Vagina (tissue), 2 donors: ENCODE data around the gene SFMBT2. TPM values are rescaled to one million over a fixed set of nuclear protein-coding genes. Genes with fewer than 3 reads are reported as not detected.

Experiments
- DNase-seq, 2 donors: peaks; one replicate each; pipeline ENCODE4 v3.0.0-alpha.2; 2017; ENCODE audit errors: extremely low spot score in 2 of 2
- H3K27ac ChIP-seq: fragments of 200-600 bp; sonication (generic); one replicate; pipeline ENCODE4 v1.5.1; 2019
- H3K27me3 ChIP-seq: fragments of 200-600 bp; sonication (generic); one replicate; pipeline ENCODE4 v1.5.1; 2019
- H3K36me3 ChIP-seq, 2 donors: fragments of 200-600 bp; sonication (generic); one replicate each; pipeline ENCODE4 v1.5.1; 2017 to 2019
- H3K4me1 ChIP-seq: fragments of 200-600 bp; sonication (generic); one replicate; pipeline ENCODE4 v1.5.1; 2019
- H3K4me3 ChIP-seq, 2 donors: fragments of 200-600 bp; sonication (generic); 1 replicate in 1 of 2; 2 replicates in 1 of 2; pipeline ENCODE4 v1.5.1; 2016 to 2019
- H3K9me3 ChIP-seq: fragments of 200-600 bp; sonication (generic); one replicate; pipeline ENCODE4 v1.5.1; 2019
- POLR2A ChIP-seq, 2 donors: fragments of 450-650 bp; IDR thresholded peaks; one replicate each; pipeline ENCODE4 v1.6.1; 2017; ENCODE audit warnings: antibody characterized with exemption in 2 of 2, mild to moderate bottlenecking in 2 of 2, moderate library complexity in 2 of 2
- POLR2AphosphoS5 ChIP-seq, 2 donors: sonication (generic); formaldehyde crosslinking; IDR thresholded peaks; one replicate each; pipeline ENCODE4 v1.9.0; 2017; ENCODE audit warnings: antibody characterized with exemption in 2 of 2, mild to moderate bottlenecking in 2 of 2, low read depth in 1 of 2; ENCODE audit not compliant: insufficient read depth in 1 of 2
- intact Hi-C: fragments of 100-400 bp; cut with DNase I; formaldehyde crosslinking; loops from one replicate; pipeline ENCODE4 v1.15.1; 2023
- total RNA-seq: library from RNA; depleted of rRNA; stranded (reverse); fragments of >200 nt; gene quantifications from one replicate; pipeline ENCODE4 v1.2.3, GENCODE V29; 2016
- TF ChIP-seq, protein P1 (sequence below), 3 experiments: fragments of 450-650 bp in 2 of 3; fragments of 200-600 bp in 1 of 3; sonication (generic) in 1 of 3; IDR thresholded peaks; one replicate each; pipeline ENCODE4 v1.5.1; 2017 to 2019; ENCODE audit warnings: antibody characterized with exemption in 3 of 3, mild to moderate bottlenecking in 2 of 3, moderate library complexity in 2 of 3

SFMBT2 gene
- total RNA-seq, 1 donor from 2014 or later: 12.5 TPM

GRCh38 chr10:7267142-7267541, 143.7 kb downstream of the SFMBT2 start:
- intact Hi-C loops: no loop called here
- H3K9me3 ChIP-seq: no peaks in the 10 kb centered on the region
- H3K4me3 ChIP-seq: no peak overlapping the region
- peaks cover 13% of the 10 kb centered on the region for H3K4me1 ChIP-seq
- TF ChIP-seq POLR2A (IDR thresholded peaks at IDR 0.05) (no peak), POLR2AphosphoS5 (IDR thresholded peaks at IDR 0.05; ENCODE audit: insufficient read depth in 1 of 2, low read depth in 1 of 2) (no peak)
- TF ChIP-seq, protein P1, sequence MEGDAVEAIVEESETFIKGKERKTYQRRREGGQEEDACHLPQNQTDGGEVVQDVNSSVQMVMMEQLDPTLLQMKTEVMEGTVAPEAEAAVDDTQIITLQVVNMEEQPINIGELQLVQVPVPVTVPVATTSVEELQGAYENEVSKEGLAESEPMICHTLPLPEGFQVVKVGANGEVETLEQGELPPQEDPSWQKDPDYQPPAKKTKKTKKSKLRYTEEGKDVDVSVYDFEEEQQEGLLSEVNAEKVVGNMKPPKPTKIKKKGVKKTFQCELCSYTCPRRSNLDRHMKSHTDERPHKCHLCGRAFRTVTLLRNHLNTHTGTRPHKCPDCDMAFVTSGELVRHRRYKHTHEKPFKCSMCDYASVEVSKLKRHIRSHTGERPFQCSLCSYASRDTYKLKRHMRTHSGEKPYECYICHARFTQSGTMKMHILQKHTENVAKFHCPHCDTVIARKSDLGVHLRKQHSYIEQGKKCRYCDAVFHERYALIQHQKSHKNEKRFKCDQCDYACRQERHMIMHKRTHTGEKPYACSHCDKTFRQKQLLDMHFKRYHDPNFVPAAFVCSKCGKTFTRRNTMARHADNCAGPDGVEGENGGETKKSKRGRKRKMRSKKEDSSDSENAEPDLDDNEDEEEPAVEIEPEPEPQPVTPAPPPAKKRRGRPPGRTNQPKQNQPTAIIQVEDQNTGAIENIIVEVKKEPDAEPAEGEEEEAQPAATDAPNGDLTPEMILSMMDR (IDR thresholded peaks at IDR 0.05): no peak
- H3K36me3 ChIP-seq: no peaks in the 10 kb centered on the region
- H3K27ac ChIP-seq: no peak overlapping the region
- no peak for DNase-seq
- no peaks in the 10 kb centered on the region for H3K27me3 ChIP-seq

DNA sequence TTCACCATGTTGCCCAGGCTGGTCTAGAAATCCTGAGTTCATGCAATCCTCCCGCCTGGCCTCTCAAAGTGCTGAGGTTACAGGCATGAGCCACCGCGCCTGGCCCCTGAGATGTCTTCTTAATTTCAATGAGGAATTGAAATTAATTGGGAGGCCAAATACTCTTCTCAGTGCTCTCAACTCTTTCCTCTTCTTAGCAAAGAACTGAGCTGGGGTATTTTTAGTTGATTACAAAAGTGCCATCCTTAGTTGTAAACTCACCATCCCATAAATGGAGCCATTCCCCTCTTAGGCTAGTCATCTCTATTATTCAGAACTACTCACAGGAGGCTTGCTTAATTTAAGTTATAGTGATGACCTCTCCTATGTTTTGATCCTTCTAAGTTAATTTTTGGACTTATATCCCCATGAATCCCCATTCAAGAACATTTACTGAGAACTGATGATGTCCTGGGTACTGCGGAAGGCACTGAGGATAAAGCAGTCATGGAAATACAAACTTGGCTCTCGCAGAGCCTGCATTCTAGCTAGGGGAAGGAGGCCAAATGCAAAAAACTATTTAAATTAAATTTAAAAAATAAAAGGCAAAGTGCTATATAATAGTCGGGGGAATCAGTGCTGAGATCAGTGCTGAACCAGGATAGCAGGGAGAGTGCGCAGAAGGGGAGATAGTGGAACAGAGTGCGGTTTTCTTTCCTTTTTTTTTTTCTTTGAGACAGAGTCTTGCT, 145.3 kb downstream of the SFMBT2 start:
- DNase-seq: no peak
- Histone ChIP-seq H3K27ac (no peak overlapping the region), H3K9me3 (no peaks in the 10 kb centered on the region), H3K4me3 (no peak overlapping the region), H3K4me1 (peaks cover 27% of the 10 kb centered on the region), H3K36me3 (no peaks in the 10 kb centered on the region), H3K27me3 (no peaks in the 10 kb centered on the region)
- intact Hi-C loops: no loop called here
- TF ChIP-seq, protein P1 (IDR thresholded peaks at IDR 0.05): no peak
- TF ChIP-seq POLR2AphosphoS5 (IDR thresholded peaks at IDR 0.05; ENCODE audit: insufficient read depth in 1 of 2, low read depth in 1 of 2): no peak
- no peak for TF ChIP-seq POLR2A (IDR thresholded peaks at IDR 0.05)

GRCh38 chr10:7264313-7264756, 146.5 kb downstream of the SFMBT2 start:
- TF ChIP-seq POLR2AphosphoS5 (IDR thresholded peaks at IDR 0.05; ENCODE audit: insufficient read depth in 1 of 2, low read depth in 1 of 2) (no peak), POLR2A (IDR thresholded peaks at IDR 0.05) (no peak)
- TF ChIP-seq, protein P1 (IDR thresholded peaks at IDR 0.05): no peak
- Histone ChIP-seq H3K4me3 (no peak overlapping the region), H3K9me3 (no peaks in the 10 kb centered on the region), H3K36me3 (no peaks in the 10 kb centered on the region), H3K27me3 (no peaks in the 10 kb centered on the region), H3K27ac (no peak overlapping the region), H3K4me1 (peaks cover 25% of the 10 kb centered on the region)
- DNase-seq: no peak
- intact Hi-C loops: no loop called here

- intact Hi-C loops: no loop called here
- TF ChIP-seq, protein P1 (IDR thresholded peaks at IDR 0.05): no peak
- TF ChIP-seq POLR2AphosphoS5 (IDR thresholded peaks at IDR 0.05; ENCODE audit: insufficient read depth in 1 of 2, low read depth in 1 of 2): no peak
- no peak for TF ChIP-seq POLR2A (IDR thresholded peaks at IDR 0.05)
- no peaks in the 10 kb centered on the region for H3K27me3 ChIP-seq
- no peaks in the 10 kb centered on the region for H3K36me3 ChIP-seq
- DNase-seq: no peak
- H3K27ac ChIP-seq: no peak overlapping the region
- no peaks in the 10 kb centered on the region for H3K9me3 ChIP-seq
- H3K4me3 ChIP-seq: no peak overlapping the region
- peaks cover 21% of the 10 kb centered on the region for H3K4me1 ChIP-seq
Measured at GRCh38 chr10:7263616-7264015, 147.2 kb downstream of the SFMBT2 start.

DNA sequence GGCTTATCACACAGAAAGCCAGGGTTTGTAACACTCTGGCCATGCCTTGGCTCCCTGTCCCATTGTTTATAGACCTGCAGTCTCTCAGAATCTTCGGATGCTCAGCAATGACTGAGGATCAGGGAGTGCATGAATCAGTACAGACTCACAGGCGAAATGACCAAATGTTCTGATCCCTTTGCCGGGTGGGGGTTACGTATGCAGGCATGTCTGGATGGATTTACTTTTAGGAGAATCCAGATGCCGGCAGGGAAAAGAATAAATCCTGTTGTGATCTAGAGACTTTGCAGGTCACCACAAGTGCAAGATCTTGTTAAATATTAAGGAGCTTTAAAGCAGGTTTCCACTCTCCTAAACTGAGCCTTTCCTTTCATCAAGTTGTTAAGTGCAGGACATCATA, 149.5 kb downstream of the SFMBT2 start:
- DNase-seq: no peak
- peak overlapping the region; percentile 66 for H3K27ac ChIP-seq
- H3K4me3 ChIP-seq: no peak overlapping the region
- H3K4me1 ChIP-seq: peaks cover 21% of the 10 kb centered on the region
- TF ChIP-seq, protein P1 (IDR thresholded peaks at IDR 0.05): no peak
- TF ChIP-seq POLR2AphosphoS5 (IDR thresholded peaks at IDR 0.05; ENCODE audit: insufficient read depth in 1 of 2, low read depth in 1 of 2) (no peak), POLR2A (IDR thresholded peaks at IDR 0.05) (no peak)
- no peaks in the 10 kb centered on the region for H3K36me3 ChIP-seq
- no peaks in the 10 kb centered on the region for H3K9me3 ChIP-seq
- intact Hi-C loops: loop anchor here (2.0 kb wide), 1 partner anchor 147 kb away; no protein-coding TSS in a partner anchor
- no peaks in the 10 kb centered on the region for H3K27me3 ChIP-seq
